Measurements from ENCODE around the gene TDRKH.

DNA sequence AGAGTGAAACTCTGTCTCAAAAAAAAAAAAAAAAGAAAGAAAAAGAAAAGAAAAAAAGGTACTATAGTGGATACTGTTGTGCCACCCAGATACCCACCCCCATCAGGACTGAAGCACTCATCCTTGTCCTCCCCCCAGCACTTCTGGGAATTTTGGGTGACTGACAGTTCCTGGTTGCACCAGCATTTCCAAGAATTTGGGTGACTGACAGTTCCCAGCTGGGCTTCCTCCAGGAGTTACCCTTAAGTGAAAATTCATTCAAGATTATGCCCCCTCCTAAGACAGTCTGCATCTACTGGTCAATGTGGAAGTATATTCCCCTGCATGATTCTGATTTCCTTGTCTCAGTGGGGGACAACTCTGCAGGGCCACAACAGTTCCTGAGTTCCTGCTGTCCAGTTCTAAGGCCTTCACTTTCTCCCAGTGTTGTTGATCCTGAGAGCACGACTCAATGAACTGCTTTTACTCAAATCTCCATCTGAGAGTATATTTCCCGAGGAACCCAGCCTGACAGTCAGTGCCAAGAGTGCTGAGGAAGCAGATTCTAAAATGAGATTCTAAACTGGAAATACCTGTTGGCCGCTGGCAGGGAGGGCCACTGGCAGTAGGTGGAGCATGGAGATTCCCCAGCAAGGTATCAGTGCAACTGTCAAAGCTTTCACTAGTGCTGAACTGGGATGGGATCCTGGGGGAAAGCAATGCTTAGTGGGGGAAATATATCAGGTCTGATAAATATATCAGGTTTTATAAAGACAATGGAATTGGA is 50.5 kb downstream of the TDRKH start:
- TF ChIP-seq CTCF (conservative IDR thresholded peaks at IDR 0.05; ENCODE audit: low read length) (no peak), EZH2phosphoT487 (IDR thresholded peaks at IDR 0.05; ENCODE audit: borderline replicate concordance, low read depth, low read length) (no peak)

All from OCI-LY7 (cell line).